NCI-H2081 treated with DMSO at 0.1 percent for 48 hours (cell line): ENCODE results near the gene PCSK1.
"Not testable (repeated sequence)": the region's sequence is repeated elsewhere in the genome, so short reads cannot be mapped to it uniquely, and the experiment has no call there.

ENCODE experiments used
- DNase-seq: peaks from one replicate; lab custom pipeline; 2025; lab: John Stamatoyannopoulos, UW

PCSK1 gene

DNA sequence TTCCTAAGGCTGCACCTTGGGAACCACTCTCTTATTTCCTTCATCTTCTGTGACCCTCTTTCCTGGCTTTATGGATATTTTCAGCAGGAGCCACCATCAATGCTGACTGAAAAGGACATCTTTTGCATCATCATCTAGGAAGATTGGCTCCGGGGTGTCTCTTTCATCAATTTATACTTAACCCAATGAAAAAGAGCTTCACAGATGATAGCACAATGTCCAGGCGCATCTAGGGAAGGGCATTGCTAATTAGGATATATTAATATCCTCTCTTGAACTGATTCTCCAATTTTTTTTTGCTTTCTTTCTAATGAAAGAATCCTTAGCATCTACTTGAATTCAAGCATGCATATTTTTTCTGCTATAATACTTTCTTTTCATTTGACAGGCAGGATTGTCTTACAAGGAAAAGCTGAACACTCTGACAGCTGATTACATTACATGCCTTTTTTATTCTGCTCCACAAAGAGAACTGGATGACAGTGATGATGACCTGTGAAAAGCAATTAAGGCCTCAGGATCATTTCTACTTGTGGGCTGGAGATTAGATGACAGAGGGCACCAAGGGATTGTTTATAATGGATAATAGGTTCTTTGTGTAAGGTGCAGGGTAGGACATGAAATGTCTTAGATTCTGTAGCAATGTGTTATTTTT is 60.2 kb downstream of the PCSK1 start:
- DNase-seq = no peak

DNA sequence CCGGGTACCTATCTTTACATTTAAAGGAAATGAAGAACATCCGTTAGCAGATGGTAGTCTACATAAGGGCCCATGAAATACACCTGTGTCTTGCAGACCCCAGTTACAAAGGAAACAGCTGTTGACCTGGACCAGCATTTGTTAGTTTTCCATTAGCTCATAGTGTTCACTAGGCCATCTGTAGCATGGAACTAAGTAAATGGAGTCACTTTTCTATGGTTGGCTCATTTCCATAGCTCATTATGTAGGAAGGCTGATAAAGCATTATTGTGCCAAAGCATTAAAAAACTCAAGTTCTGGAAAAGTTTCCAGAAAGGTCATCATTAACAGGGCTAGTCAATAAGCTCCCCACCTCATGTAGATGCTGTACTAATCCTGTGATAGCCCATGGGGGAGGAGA is 62.1 kb downstream of the PCSK1 start:
- DNase-seq = peak; percentile 8

DNA sequence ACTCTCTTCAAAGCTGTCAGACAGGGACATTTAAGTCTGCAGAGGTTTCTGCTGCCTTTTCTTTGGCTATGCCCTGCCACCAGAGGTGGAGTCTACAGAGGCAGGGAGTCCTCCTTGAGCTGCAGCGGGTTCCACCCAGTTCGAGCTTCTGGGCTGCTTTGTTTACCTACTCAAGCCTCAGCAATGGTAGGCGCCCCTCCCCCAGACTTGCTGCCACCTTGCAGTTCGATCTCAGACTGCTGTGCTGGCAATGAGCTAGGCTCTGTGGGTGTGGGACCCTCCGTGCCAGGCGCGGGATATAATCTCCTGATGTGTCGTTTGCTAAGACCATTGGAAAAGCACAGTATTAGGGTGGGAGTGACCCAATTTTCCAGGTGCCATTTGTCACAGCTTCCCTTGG is 65.7 kb downstream of the PCSK1 start:
- not testable (repeated sequence) for DNase-seq

DNA sequence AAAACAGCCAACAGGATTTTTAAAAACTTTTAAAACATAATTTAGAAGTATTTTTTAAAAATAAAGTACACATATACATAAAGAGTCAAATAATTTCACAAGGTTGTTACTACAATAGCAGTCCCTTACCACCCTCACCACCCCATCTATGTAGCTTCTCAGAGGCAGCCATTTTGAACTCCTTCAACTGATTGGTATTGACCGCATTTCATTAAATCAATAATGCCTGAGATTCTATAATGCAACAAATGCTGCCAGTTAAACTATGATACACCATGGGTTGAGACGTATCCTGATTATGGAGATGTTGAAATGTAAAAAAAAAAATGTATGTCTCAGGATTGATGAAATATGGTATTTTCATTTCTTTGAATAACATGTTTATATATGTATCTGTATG is 78.8 kb downstream of the PCSK1 start:
- DNase-seq = no peak

DNA sequence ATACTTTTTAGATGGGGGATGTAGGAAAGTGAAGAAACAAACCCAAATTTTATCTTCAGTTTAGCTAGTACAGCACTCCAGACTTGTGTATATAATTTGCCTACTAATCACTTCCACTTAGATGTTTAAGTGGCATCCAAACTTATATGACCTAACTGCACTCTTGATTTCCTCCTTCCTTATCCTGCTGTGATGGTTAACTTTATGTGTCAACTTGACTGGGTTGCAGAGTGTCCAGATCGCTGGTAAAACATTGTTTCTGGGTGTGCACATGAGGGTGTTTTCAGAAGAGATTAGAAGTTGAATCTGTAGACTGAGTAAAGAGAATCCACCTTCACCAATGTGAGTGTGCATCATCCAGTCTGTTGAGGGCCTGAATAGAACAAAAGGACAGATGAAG is 79.8 kb downstream of the PCSK1 start:
- no peak for DNase-seq

DNA sequence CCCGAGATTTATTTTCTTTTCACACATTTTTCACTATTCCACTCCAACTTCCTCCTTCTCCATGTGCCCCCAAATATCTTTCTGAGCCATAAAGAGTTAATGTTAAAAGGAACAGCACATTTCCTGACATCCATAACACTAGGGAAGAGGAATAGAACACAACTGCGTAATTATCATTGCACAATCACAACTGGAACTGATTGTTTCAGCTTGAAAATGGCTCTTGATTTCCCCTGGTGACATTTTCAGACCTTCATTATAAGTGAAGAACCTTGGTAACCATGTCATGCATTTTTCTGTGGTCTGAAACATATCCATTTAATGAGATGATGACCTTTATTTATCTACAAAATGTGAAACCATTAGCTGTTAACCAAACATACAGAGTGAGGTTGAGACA is 82.4 kb downstream of the PCSK1 start:
- no peak for DNase-seq

DNA sequence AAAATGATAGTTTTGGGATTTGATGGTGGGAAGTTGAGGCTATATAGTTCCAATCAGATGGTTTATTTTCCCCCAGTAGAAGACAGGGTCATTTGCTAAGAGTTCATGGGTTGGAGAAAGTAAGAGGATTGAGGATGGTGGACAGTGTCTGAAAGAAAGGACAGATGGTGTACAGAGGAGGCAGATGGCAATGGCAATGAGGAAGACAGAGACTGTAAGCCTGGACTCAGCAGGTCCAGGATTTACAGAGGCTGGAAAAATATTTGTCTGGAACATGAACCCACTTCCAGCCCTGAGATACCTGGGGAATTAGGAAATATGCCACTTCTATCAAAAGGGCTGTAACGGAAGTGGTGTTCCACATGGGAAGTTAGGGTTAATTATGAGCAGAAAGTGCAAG is 84.5 kb downstream of the PCSK1 start:
- DNase-seq = no peak

DNA sequence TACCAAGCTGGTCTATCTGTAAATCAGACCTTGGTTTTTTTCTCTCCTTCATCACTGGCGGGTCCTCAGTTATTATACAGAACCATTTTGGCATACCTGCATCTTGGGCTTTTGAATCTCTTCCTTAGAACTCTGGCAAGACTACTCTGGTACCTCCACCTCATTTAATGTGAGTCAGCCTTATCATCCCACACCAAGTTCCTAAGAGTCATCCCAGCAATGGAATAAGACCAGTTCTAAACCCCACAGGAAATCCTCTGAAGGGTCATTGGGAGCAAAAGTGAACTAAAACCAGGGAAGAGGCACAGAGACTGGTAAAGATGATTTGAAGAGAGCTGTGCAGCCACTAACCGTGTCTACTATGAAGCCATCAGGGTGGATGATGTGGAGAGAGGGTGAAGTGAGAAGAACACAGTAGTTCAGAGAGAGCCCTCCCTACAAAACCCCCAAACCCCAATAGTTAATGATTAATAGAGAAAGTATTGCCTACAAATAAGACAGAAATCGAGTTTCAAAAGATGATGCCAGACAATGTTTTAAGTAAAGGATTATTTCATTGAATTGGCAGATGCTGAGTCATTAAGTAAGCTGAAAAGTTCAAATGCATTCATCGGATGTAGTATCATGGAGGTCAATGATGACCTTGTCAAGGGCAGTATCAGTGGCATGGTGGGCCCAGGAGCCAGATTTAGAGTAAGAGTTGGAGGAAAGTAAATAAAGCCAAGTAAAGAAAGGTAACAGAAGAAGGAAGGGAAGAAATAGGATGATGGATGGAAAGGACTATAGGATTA is 85.4 kb downstream of the PCSK1 start:
- DNase-seq = no peak

DNA sequence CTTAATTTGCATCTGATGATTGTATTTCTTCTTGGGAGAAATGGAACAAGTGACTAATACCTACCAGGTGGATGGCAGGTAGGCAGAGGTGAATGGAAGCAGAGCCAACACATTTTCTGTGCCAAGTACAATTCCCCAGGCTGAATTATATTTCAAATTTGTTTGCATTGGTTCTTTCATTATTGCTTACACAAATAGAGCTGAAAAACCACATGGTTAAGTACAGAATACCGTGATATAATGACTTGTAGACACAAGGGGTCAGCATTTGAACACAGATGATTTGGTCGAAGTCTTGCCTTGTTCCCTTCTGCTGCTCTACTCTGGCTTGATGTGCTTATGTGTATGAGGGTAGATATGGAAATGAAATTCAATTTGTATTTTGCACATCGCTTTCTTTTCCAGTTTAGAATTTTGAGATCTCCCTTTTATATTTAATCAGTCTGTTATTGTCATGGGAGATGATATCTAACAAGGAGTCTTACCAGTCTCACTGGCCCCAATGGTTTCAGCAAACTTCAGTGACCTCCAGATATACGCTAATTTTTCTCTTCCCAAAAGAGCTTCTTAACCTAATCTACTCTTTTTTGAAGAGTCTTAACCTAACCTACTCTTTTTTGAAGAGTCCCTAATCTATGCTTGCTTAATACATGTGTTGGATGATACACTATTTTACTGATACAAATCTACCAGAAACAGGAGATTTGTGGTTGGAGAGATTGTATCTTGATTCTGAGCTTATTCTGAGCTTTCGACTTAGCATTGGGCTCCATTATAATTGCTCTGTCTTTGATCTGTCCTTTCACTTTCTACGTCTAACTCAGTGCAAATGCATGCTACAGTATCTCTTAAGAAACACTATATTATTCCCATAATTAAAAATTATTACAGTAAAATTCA is 88.1 kb downstream of the PCSK1 start:
- peak; percentile 77 for DNase-seq

DNA sequence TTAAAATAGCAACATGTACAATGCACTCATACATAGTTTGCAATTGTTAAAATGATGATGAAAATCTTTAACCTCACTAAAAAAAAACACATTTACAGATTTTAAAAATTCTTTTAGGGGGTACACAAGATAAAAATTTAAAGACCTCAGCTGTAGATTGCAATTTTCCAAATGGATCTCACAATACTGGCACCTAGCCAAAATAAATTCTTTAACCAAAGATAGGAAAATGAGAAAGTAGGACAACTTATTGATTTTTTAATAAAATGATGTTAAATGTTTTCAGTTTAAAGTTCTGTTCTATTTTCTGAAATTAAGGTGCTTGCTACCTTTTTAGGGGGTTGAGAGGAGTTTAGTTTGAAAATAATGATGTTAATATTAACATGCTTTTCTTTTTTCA is 90.0 kb downstream of the PCSK1 start:
- DNase-seq = no peak

DNA sequence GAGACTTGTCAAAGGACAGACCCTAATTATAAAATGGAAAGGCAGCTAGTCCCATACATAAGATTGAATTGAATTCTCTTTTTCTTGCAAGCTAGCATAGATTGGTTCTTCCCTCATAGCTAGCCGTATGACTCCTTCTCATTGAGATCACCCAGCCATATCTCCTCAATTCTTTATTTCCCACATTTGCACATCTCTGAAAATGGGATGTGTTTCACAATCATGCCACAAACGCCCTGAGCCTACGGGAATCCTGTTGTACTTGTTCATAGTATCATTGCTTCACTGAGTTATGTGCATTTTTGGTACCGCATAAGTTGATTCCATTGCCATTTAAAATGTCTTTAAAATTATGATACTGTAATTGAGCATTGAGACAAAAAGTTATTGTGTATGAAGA is 90.5 kb downstream of the PCSK1 start:
- DNase-seq = no peak
